Measurements from ENCODE around the gene VPS51. TPM values are rescaled to one million over a fixed set of nuclear protein-coding genes. Genes with fewer than 3 reads are reported as not detected.

Gene VPS51
- polyA plus RNA-seq, 1 donor (not counting 4 experiments of a cell fraction or from before 2014, with no cell fraction given) = 43.1 TPM

DNA sequence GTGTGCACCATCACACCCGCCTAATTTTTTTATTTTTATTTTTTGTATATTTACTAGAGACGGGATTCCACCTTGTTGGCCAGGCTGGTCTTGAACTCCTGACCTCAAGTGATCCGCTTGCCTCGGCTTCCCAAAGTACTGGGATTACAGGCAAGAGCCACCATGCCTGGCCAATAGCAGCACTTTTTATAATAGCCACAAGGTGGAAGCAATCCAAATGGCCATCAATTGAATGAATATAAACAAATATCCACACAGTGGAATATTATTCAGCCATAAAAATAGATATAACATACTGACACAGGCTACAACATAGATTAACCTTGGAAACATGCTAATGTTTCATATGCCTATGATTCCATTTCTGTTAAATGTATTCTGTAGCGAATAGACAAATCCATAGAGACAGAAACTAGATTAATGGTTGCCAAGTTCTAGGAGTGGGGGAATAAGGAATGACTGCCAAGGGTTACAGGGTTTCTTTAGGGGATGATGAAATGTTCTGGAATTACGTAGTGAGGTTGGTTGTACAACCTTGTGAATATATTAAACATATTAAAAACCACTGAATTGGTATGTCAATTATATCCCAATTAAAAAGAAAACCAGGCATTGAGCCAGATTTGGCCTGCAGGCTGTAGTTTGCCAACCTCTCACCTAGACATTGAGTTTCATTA lies 4.8 kb downstream of the VPS51 start:
- H3K4me2 ChIP-seq (ENCODE audit: control insufficient read depth, extremely low read depth, insufficient read depth, low read depth, low read length) = no peak overlapping the region
- H3K27me3 ChIP-seq (ENCODE audit: control insufficient read depth, extremely low read depth, insufficient read depth, low read length) = no peaks in the 10 kb centered on the region
- H3K4me1 ChIP-seq (ENCODE audit: control insufficient read depth, extremely low read depth, insufficient read depth, low read length) = peaks cover 5% of the 10 kb centered on the region
- H3K36me3 ChIP-seq (ENCODE audit: control insufficient read depth in 2 of 2, extremely low read depth in 1 of 2, insufficient read depth in 2 of 2, low read length in 2 of 2) = peaks cover 6 to 10% of the 10 kb centered on the region in 2 experiments
- H3K27ac ChIP-seq (ENCODE audit: control insufficient read depth, insufficient read depth, low read length) = no peak overlapping the region
- dilution Hi-C loops (cut with MboI; ENCODE audit: extremely low pct_ligation_motif_present, low sequenced_read_pairs) = no loop called here
- no peak overlapping the region for H3K9ac ChIP-seq (ENCODE audit: control insufficient read depth, extremely low read depth, insufficient read depth, low read length)
- no peaks in the 10 kb centered on the region for H4K20me1 ChIP-seq (ENCODE audit: control insufficient read depth, extremely low read depth, insufficient read depth, low read length)
- DNase-seq (ENCODE audit: low read depth, low spot score) (no peak), FAIRE-seq (no peak)
- no peaks in the 10 kb centered on the region for H3K9me1 ChIP-seq (ENCODE audit: control insufficient read depth, extremely low read depth, insufficient read depth, low read length)
- peaks cover 12% of the 10 kb centered on the region for H3K79me2 ChIP-seq (ENCODE audit: control insufficient read depth, insufficient read depth, low read length)
- H3K9me3 ChIP-seq (ENCODE audit: control insufficient read depth, low read depth, low read length) = no peaks in the 10 kb centered on the region
- no peak overlapping the region for H2AFZ ChIP-seq (ENCODE audit: control insufficient read depth, low read length)
- TF ChIP-seq, protein P1, sequence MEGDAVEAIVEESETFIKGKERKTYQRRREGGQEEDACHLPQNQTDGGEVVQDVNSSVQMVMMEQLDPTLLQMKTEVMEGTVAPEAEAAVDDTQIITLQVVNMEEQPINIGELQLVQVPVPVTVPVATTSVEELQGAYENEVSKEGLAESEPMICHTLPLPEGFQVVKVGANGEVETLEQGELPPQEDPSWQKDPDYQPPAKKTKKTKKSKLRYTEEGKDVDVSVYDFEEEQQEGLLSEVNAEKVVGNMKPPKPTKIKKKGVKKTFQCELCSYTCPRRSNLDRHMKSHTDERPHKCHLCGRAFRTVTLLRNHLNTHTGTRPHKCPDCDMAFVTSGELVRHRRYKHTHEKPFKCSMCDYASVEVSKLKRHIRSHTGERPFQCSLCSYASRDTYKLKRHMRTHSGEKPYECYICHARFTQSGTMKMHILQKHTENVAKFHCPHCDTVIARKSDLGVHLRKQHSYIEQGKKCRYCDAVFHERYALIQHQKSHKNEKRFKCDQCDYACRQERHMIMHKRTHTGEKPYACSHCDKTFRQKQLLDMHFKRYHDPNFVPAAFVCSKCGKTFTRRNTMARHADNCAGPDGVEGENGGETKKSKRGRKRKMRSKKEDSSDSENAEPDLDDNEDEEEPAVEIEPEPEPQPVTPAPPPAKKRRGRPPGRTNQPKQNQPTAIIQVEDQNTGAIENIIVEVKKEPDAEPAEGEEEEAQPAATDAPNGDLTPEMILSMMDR (optimal IDR thresholded peaks at IDR 0.05 in 1 of 3, IDR thresholded peaks at IDR 0.05 in 1 of 3, conservative IDR thresholded peaks at IDR 0.05 in 1 of 3; ENCODE audit: extremely low read depth in 1 of 3, insufficient read depth in 2 of 3, low read length in 3 of 3) = no peak
- TF ChIP-seq EZH2 (IDR thresholded peaks at IDR 0.05; ENCODE audit: low read length) = no peak
- H3K4me3 ChIP-seq (ENCODE audit: control insufficient read depth in 2 of 3, extremely low read depth in 1 of 3, insufficient read depth in 2 of 3, low read depth in 1 of 3, low read length in 3 of 3) = no peak overlapping the region

DNA sequence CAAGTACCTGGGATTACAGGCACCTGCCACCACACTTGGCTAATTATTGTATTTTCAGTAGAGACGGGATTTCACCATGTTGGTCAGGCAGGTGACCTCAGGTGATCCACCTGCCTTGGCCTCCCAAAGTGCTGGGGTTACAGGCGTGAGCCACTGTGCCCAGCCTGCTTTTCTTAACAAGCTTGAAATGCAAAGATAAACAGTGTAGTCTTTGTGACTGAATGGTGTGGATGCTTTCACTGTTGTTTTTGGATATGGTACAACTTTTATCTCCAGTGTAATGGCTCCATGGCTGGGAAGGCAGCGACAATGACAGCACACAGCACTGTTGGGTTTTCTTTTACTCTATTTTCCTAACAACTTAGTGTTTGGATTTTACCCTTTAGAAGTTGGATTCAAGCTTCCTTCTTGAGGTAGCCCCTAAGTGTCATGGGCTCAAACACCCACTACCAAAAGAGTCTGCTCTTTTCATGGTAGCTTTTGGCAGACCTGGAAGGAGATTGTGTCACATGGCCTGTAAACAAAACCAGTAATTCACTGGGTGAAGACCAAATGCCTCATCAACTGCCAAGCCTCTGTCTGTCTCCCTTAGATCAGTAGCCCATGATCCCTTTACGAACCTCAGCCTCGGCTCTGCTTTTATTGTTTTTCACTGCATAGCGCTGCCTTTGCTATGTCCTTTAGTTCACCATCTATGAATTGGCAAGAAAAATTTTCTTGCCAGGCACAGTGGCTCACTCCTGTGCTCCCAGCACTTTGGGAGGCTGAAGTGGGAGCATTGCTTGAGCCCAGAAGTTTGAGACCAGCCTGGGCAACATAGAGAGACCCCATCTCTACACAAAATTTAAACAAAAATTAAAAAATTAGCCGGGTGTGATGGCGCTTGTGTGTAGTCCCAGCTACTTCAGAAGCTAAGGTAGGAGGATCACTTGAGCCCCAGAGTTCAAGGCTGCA lies 6.4 kb downstream of the VPS51 start:
- dilution Hi-C loops (cut with MboI; ENCODE audit: extremely low pct_ligation_motif_present, low sequenced_read_pairs) = no loop called here
- no peak overlapping the region for H3K27ac ChIP-seq (ENCODE audit: control insufficient read depth, insufficient read depth, low read length)
- FAIRE-seq = no peak

More for the DNA sequence above, 6.4 kb downstream of the VPS51 start:
- Histone ChIP-seq H4K20me1 (ENCODE audit: control insufficient read depth, extremely low read depth, insufficient read depth, low read length) (no peaks in the 10 kb centered on the region), H3K4me2 (ENCODE audit: control insufficient read depth, extremely low read depth, insufficient read depth, low read depth, low read length) (no peak overlapping the region), H3K9me1 (ENCODE audit: control insufficient read depth, extremely low read depth, insufficient read depth, low read length) (no peaks in the 10 kb centered on the region), H2AFZ (ENCODE audit: control insufficient read depth, low read length) (no peak overlapping the region), H3K9me3 (ENCODE audit: control insufficient read depth, low read depth, low read length) (no peaks in the 10 kb centered on the region), H3K4me3 (ENCODE audit: control insufficient read depth in 2 of 3, extremely low read depth in 1 of 3, insufficient read depth in 2 of 3, low read depth in 1 of 3, low read length in 3 of 3) (no peak overlapping the region), H3K36me3 (ENCODE audit: control insufficient read depth in 2 of 2, extremely low read depth in 1 of 2, insufficient read depth in 2 of 2, low read length in 2 of 2) (peaks cover 6 to 10% of the 10 kb centered on the region in 2 experiments), H3K27me3 (ENCODE audit: control insufficient read depth, extremely low read depth, insufficient read depth, low read length) (no peaks in the 10 kb centered on the region), H3K4me1 (ENCODE audit: control insufficient read depth, extremely low read depth, insufficient read depth, low read length) (no peaks in the 10 kb centered on the region), H3K9ac (ENCODE audit: control insufficient read depth, extremely low read depth, insufficient read depth, low read length) (no peak overlapping the region), H3K79me2 (ENCODE audit: control insufficient read depth, insufficient read depth, low read length) (peaks cover 7% of the 10 kb centered on the region)
- DNase-seq (ENCODE audit: low read depth, low spot score) = no peak
- TF ChIP-seq, protein P1 (optimal IDR thresholded peaks at IDR 0.05 in 1 of 3, IDR thresholded peaks at IDR 0.05 in 1 of 3, conservative IDR thresholded peaks at IDR 0.05 in 1 of 3; ENCODE audit: extremely low read depth in 1 of 3, insufficient read depth in 2 of 3, low read length in 3 of 3) = no peak
- TF ChIP-seq EZH2 (IDR thresholded peaks at IDR 0.05; ENCODE audit: low read length) = no peak
